ENCODE data around the gene SH3BP1.

DNA sequence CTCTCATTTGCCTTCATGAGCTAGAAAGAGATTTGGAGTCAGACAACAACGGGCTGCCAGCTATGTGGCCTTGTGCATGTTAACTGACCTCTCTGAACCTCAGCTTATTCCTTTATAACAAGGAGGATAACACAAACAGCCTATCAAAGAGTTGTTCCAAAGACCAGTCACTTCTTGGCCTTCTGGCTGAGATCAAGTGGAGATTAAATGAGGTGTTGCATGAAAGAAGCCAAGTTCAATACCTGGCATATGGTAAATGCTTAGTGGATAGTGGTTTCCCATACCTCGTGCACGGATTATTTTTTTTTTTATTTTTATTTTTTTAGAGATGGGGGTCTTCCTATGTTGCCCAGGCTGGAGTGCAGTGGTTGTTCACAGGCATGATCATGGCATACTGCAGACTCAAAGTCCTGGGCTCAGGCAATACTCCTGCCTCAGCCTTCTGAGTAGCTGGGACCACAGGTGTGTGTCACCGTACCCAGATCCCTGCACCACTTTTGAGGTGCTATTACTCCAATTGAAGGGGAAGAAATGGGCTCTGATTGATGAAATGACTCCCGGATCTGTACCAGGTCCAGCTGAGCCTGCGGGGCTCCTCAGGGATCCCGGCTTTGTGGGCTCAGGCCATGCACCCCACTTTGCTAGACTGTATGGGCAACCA is 40.9 kb downstream of the SH3BP1 start:
- TF ChIP-seq CREB1 (IDR thresholded peaks at IDR 0.05; ENCODE audit: low read depth) (no peak), CEBPB (IDR thresholded peaks at IDR 0.05) (no peak), YY1 (IDR thresholded peaks at IDR 0.05; ENCODE audit: low read depth) (no peak), EP300 (IDR thresholded peaks at IDR 0.05; ENCODE audit: borderline replicate concordance) (no peak), NFIC (IDR thresholded peaks at IDR 0.05) (no peak), TEAD4 (IDR thresholded peaks at IDR 0.05) (no peak), RAD21 (IDR thresholded peaks at IDR 0.05; ENCODE audit: low read depth) (no peak), TAF1 (IDR thresholded peaks at IDR 0.05; ENCODE audit: low read depth) (no peak)
- TF ChIP-seq, protein P1, sequence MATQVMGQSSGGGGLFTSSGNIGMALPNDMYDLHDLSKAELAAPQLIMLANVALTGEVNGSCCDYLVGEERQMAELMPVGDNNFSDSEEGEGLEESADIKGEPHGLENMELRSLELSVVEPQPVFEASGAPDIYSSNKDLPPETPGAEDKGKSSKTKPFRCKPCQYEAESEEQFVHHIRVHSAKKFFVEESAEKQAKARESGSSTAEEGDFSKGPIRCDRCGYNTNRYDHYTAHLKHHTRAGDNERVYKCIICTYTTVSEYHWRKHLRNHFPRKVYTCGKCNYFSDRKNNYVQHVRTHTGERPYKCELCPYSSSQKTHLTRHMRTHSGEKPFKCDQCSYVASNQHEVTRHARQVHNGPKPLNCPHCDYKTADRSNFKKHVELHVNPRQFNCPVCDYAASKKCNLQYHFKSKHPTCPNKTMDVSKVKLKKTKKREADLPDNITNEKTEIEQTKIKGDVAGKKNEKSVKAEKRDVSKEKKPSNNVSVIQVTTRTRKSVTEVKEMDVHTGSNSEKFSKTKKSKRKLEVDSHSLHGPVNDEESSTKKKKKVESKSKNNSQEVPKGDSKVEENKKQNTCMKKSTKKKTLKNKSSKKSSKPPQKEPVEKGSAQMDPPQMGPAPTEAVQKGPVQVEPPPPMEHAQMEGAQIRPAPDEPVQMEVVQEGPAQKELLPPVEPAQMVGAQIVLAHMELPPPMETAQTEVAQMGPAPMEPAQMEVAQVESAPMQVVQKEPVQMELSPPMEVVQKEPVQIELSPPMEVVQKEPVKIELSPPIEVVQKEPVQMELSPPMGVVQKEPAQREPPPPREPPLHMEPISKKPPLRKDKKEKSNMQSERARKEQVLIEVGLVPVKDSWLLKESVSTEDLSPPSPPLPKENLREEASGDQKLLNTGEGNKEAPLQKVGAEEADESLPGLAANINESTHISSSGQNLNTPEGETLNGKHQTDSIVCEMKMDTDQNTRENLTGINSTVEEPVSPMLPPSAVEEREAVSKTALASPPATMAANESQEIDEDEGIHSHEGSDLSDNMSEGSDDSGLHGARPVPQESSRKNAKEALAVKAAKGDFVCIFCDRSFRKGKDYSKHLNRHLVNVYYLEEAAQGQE (IDR thresholded peaks at IDR 0.05; ENCODE audit: low read depth): no peak

All from Ishikawa (cell line).